H7 (cell line): Measurements from ENCODE around the gene CACHD1. TPM values are rescaled to one million over a fixed set of nuclear protein-coding genes. Genes with fewer than 3 reads are reported as not detected.

Source experiments
- DNase-seq: peaks from one replicate; pipeline ENCODE4 v3.0.0; 2012
- H3K27me3 ChIP-seq: 2 replicates; pipeline ENCODE4 v1.6.0; 2011; ENCODE audit warnings: mild to moderate bottlenecking, low read length; ENCODE audit not compliant: control insufficient read depth, insufficient read depth
- H3K36me3 ChIP-seq: replicated peaks from 2 replicates; pipeline ENCODE4 v1.5.1; 2011; ENCODE audit warnings: low read length; ENCODE audit not compliant: control insufficient read depth, insufficient read depth
- H3K4me3 ChIP-seq: 2 replicates; pipeline ENCODE4 v1.5.1; 2011; ENCODE audit warnings: low read depth, mild to moderate bottlenecking, control low read depth, low read length, moderate library complexity; ENCODE audit not compliant: insufficient read depth
- total RNA-seq: library from RNA; depleted of rRNA; stranded (reverse); fragments of >200 nt; shearing (Covaris generic); gene quantifications from 2 replicates; pipeline ENCODE4 v1.2.3, GENCODE V29; 2014

CACHD1 gene
- total RNA-seq, 1 experiment from 2014 or later, result 53.5 TPM

- no peak for DNase-seq
- no peak overlapping the region for H3K4me3 ChIP-seq
- no peaks in the 10 kb centered on the region for H3K36me3 ChIP-seq
- no peaks in the 10 kb centered on the region; the same call in 1 of the 2 replicates for H3K27me3 ChIP-seq
Observed at GRCh38 chr1:64459743-64460142, 10.2 kb upstream of the CACHD1 start.

GRCh38 chr1:64466033-64466432 lies 3.9 kb upstream of the CACHD1 start:
- peaks cover 19% of the 10 kb centered on the region for H3K27me3 ChIP-seq
- no peaks in the 10 kb centered on the region for H3K36me3 ChIP-seq
- H3K4me3 ChIP-seq, result no peak overlapping the region
- DNase-seq, result no peak

GRCh38 chr1:64469116-64469976 lies 583 bp upstream of the CACHD1 start:
- Histone ChIP-seq H3K36me3 (no peaks in the 10 kb centered on the region), H3K4me3 (peak overlapping the region; percentile 88), H3K27me3 (peaks cover 20% of the 10 kb centered on the region)
- peak; percentile 44 for DNase-seq

GRCh38 chr1:64470665-64471217 lies 812 bp downstream of the CACHD1 start:
- Histone ChIP-seq H3K36me3 (no peaks in the 10 kb centered on the region), H3K4me3 (peak overlapping the region; percentile 88), H3K27me3 (peaks cover 20% of the 10 kb centered on the region)
- DNase-seq, result peak; percentile 71

GRCh38 chr1:64471218-64472039 lies 1.5 kb downstream of the CACHD1 start:
- Histone ChIP-seq H3K36me3 (no peaks in the 10 kb centered on the region), H3K27me3 (peaks cover 20% of the 10 kb centered on the region), H3K4me3 (peak overlapping the region; percentile 88)
- peak; percentile 76 for DNase-seq

GRCh38 chr1:64472040-64472376 lies 2.1 kb downstream of the CACHD1 start:
- Histone ChIP-seq H3K4me3 (peak overlapping the region; percentile 88), H3K27me3 (peaks cover 20% of the 10 kb centered on the region), H3K36me3 (no peaks in the 10 kb centered on the region)
- no peak for DNase-seq

- Histone ChIP-seq H3K4me3 (peak overlapping the region; percentile 88), H3K36me3 (no peaks in the 10 kb centered on the region), H3K27me3 (peaks cover 17% of the 10 kb centered on the region)
- DNase-seq, result peak; percentile 80
Observed at GRCh38 chr1:64472805-64473204, 2.9 kb downstream of the CACHD1 start.

GRCh38 chr1:64473367-64473766 lies 3.4 kb downstream of the CACHD1 start:
- DNase-seq, result peak; percentile 49
- no peaks in the 10 kb centered on the region for H3K36me3 ChIP-seq
- H3K4me3 ChIP-seq, result no peak overlapping the region
- peaks cover 14% of the 10 kb centered on the region for H3K27me3 ChIP-seq

GRCh38 chr1:64474133-64474532 lies 4.2 kb downstream of the CACHD1 start:
- Histone ChIP-seq H3K4me3 (no peak overlapping the region), H3K36me3 (no peaks in the 10 kb centered on the region)
- DNase-seq, result no peak

GRCh38 chr1:64474665-64475439 lies 4.9 kb downstream of the CACHD1 start:
- Histone ChIP-seq H3K36me3 (no peaks in the 10 kb centered on the region), H3K27me3 (peaks cover 4% of the 10 kb centered on the region), H3K4me3 (no peak overlapping the region)
- no peak for DNase-seq

More at GRCh38 chr1:64474133-64474532, 4.2 kb downstream of the CACHD1 start:
- H3K27me3 ChIP-seq, result peaks cover 9% of the 10 kb centered on the region

- no peak overlapping the region for H3K4me3 ChIP-seq
- H3K27me3 ChIP-seq, result no peaks in the 10 kb centered on the region
- no peak for DNase-seq
- no peaks in the 10 kb centered on the region for H3K36me3 ChIP-seq
Observed at GRCh38 chr1:64476251-64476952, 6.5 kb downstream of the CACHD1 start.

- Histone ChIP-seq H3K27me3 (no peaks in the 10 kb centered on the region), H3K36me3 (no peaks in the 10 kb centered on the region), H3K4me3 (no peak overlapping the region)
- DNase-seq, result no peak
Observed at GRCh38 chr1:64478594-64479470, 8.9 kb downstream of the CACHD1 start.

GRCh38 chr1:64479874-64480273 lies 9.9 kb downstream of the CACHD1 start:
- H3K4me3 ChIP-seq, result no peak overlapping the region
- no peaks in the 10 kb centered on the region for H3K27me3 ChIP-seq
- no peak for DNase-seq
- no peaks in the 10 kb centered on the region for H3K36me3 ChIP-seq
